Keratinocyte (primary cell): ENCODE results near the gene KRTAP9-1.

ENCODE experiments used
- EZH2 ChIP-seq: IDR thresholded peaks from one replicate; pipeline ENCODE4 v1.6.1; 2012; ENCODE audit warnings: inconsistent platforms, mild to moderate bottlenecking, low read length, moderate library complexity
- TF ChIP-seq, protein P1 (sequence below), 3 experiments: IDR thresholded peaks in 1 of 3; conservative IDR thresholded peaks in 1 of 3; optimal IDR thresholded peaks in 1 of 3; 2 replicates in 2 of 3; 3 replicates in 1 of 3; pipeline versions ENCODE3 to v1.5.1; 2011; ENCODE audit warnings: low read length in 3 of 3, mild to moderate bottlenecking in 3 of 3, moderate library complexity in 2 of 3, control low read depth in 1 of 3, inconsistent platforms in 1 of 3; ENCODE audit not compliant: insufficient read depth in 2 of 3; ENCODE audit errors: extremely low read depth in 1 of 3

DNA sequence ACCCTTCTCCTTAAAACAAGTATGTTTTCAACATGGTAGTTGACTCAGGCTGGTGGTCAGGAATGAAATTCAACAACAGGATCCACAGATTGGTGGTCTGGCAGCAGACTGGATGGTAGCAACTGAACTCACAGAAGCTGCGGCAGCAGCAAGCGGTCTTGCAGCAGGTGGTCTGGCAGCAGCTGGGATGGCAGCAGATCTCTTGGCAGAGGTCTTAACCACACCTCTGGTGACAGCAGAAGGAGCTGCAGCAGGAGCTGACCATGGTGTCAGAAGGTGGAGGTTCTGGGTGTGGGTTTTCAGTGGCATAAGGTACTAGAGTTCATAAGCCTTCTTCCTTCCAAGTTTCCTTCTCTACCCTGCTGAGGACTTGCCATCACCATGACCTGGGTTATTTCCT, 2.8 kb upstream of the KRTAP9-1 start:
- TF ChIP-seq, protein P1, sequence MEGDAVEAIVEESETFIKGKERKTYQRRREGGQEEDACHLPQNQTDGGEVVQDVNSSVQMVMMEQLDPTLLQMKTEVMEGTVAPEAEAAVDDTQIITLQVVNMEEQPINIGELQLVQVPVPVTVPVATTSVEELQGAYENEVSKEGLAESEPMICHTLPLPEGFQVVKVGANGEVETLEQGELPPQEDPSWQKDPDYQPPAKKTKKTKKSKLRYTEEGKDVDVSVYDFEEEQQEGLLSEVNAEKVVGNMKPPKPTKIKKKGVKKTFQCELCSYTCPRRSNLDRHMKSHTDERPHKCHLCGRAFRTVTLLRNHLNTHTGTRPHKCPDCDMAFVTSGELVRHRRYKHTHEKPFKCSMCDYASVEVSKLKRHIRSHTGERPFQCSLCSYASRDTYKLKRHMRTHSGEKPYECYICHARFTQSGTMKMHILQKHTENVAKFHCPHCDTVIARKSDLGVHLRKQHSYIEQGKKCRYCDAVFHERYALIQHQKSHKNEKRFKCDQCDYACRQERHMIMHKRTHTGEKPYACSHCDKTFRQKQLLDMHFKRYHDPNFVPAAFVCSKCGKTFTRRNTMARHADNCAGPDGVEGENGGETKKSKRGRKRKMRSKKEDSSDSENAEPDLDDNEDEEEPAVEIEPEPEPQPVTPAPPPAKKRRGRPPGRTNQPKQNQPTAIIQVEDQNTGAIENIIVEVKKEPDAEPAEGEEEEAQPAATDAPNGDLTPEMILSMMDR (optimal IDR thresholded peaks at IDR 0.05 in 1 of 3, IDR thresholded peaks at IDR 0.05 in 1 of 3, conservative IDR thresholded peaks at IDR 0.05 in 1 of 3; ENCODE audit: extremely low read depth in 1 of 3, insufficient read depth in 2 of 3, low read length in 3 of 3): no peak
- TF ChIP-seq EZH2: no peak
